Astrocyte (in vitro differentiated cells and primary cell): Measurements from ENCODE around the gene APOA1.

Source experiments
- CTCF ChIP-seq: IDR thresholded peaks from 2 replicates; pipeline ENCODE4 v1.5.1; 2011; ENCODE audit warnings: low read depth, mild to moderate bottlenecking, inconsistent platforms, low read length, moderate library complexity; ENCODE audit not compliant: insufficient read depth
- EZH2 ChIP-seq: IDR thresholded peaks from 2 replicates; pipeline ENCODE4 v1.6.1; 2012; ENCODE audit warnings: mild to moderate bottlenecking, low read length, inconsistent platforms; ENCODE audit not compliant: insufficient read depth

- TF ChIP-seq CTCF (no peak), EZH2 (no peak)
Measured at GRCh38 chr11:116788975-116789374, 48.4 kb downstream of the APOA1 start.
